Stimulated activated CD8-positive, alpha-beta memory T cell treated with anti-CD3 and anti-CD28 coated beads, Interleukin-15, amount 100 ng/mL, for 4 hours (primary cell): ENCODE measurements around the gene ATG13.

Source experiments
- DNase-seq, 2 donors: peaks; one replicate each; pipeline ENCODE4 v3.0.0-alpha.2; 2020; ENCODE audit warnings: low read depth in 2 of 2

The ATG13 gene

DNA sequence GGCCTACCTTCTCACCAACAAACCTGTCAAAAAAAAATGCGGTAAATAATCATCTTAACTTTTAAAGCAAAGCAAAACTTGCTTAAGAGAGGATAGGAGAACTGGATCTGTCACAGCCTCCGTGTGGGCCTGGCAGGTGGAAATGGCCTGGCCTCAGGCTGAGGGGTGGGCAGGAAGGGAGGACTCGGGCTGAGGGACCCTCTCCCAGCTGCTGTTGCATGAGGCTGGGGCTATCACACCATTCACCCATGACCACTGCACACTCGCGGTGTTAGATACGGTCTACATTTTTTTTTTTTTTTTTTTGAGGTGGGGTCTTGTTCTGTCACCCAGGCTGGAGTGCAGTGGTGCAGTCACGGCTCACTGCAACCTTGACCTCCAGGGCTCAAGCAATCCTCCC lies 58.6 kb downstream of the ATG13 start:
- no peak for DNase-seq

- no peak for DNase-seq
These were observed 59.2 kb downstream of the ATG13 start for GRCh38 chr11:46676436-46677158.

DNA sequence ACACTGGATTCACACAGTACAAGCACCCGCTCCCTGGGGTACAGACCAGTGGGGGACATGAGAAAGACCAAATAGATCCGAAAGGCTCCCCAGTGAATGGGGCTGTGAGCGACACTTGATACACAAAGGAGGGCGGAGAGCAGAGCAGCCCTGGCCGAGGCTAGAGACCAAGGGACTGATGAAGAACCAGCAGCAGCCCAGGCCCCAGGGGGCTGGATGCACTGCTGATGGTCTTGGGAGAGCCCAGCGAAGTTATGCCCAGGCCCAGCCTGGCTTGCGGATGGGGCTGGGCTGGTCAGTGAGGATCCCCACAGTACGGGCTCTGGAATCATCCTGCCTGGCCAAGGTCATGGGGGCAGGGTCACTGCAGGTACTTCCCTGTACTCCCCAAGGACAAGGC lies 59.8 kb downstream of the ATG13 start:
- DNase-seq = no peak

DNA sequence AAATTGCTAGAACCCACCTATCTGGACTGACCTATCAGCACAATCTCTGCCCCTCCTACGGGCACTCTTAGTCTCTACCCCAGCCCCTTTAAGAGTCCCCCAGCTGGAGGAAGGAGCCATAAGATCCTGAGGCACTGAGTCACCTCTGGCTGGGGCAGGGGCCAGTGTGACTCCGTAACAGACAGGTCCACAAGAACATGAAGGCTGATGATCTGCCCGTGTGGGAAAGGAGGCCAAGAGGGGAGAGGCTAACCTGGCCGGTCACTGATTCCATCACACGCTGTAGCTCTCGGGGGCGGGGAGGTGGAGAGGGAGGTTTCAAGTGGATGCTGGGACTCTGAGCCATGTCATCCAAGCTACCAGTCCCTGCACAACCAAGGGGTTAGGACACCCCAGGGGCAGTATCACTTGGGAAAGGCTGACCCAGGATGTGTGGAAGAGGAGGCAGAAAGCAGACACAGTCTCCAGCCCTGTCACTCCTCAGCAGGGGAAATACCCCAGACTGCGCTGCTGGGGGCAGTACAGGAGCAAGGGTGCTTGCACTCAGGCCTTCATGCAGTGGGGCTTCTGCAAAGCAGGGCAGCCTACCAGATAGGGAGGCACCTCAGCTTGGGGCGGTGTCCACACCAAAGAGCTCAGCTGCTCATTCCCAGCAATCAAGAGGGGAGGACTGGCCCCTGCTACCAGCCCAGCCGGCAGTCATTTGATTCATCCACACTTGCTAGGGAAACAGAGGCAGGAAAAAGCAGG lies 60.8 kb downstream of the ATG13 start:
- DNase-seq = no peak

GRCh38 chr11:46678741-46679130 lies 61.4 kb downstream of the ATG13 start:
- no peak for DNase-seq

DNA sequence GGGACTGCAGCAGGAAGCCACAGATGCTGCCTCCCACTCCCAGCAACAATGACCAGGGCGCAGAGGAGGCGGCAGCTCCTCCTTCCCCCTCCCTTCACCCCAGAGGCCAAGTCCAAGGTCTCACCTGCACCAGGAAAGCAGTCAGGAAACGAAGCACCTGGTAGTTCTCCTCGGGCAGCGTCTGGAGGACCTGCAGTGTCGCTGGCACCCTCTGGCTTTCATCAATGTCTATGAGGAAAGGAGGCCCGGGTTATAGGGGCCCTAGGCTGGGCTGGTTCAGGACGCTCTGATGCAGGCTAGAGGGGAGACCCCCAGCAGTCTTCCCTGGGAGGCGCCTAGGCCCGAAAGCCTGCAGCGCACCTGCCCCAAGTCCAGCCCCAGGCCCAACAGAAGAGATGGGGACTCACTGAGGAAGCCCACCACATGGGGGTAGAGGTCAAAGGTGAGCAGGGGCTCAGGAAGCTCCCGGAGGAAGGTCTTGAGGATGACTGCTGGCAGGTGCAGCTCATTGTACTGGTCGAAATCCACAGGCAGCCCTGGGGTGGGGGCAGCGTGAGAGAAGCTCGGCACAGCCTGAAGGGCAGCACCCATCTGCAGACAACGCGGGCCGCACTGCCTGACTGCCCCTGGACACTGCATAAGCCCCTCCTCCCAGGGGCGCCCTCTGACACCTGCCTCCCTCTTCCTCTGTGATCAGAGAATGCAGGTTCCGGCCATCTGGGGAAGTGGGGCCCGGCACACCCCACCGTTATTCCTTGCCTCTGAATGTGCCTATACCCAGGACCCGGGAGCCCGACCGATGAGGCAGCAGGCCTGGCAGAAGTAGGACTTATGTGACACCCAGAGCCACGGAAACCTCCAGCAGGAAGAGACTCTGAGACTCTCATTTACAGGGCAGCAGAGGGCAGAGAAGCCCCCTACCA lies 62.1 kb downstream of the ATG13 start:
- no peak for DNase-seq

- no peak for DNase-seq
These were observed 62.9 kb downstream of the ATG13 start for GRCh38 chr11:46680164-46680760.

- DNase-seq = no peak
These were observed 63.5 kb downstream of the ATG13 start for GRCh38 chr11:46680815-46681214.

DNA sequence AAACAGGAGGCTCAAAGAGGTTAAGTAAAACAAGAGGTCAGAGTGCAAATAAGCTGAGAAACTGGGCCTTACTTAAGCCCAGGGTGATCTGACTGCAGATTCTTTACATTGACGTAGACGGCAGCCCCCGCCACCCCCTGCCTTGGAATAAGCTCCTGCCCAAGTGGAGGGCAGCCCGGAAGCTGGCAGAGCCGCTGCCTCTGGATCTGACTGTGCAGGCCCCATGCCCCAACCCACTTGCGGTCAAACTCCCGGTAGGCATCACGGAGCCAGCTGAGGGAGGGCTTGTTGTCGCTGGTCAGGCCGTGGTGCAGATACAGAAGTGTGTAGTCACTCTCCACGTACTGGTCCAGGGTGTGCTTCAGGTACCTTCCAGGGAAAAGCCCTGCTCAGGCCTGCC lies 64.5 kb downstream of the ATG13 start:
- DNase-seq = no peak

GRCh38 chr11:46682773-46683752 lies 65.7 kb downstream of the ATG13 start:
- no peak for DNase-seq

- DNase-seq = no peak
These were observed 67.0 kb downstream of the ATG13 start for GRCh38 chr11:46684367-46684766.

- no peak for DNase-seq
These were observed 69.8 kb downstream of the ATG13 start for GRCh38 chr11:46686886-46687795.

- no peak for DNase-seq
These were observed 73.3 kb downstream of the ATG13 start for GRCh38 chr11:46690702-46691101.

DNA sequence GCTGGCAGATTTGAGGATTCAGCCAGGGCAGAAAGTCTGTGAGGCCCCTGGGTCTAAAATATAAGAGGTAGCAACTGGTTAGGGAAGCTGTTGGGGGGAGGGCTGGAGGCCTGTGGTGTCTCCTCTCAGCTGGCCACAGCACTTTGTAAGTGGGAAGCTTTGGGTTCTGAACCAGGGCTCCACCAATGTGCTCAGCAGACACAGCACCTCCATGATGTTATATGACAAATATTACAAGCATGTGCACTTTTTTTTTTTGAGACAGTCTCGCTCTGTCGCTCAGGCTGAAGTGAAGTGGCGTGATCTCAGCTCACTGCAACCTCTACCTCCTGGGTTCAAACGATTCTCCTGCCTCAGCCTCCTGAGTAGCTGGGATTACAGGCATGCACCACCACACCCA lies 75.1 kb downstream of the ATG13 start:
- no peak for DNase-seq

DNA sequence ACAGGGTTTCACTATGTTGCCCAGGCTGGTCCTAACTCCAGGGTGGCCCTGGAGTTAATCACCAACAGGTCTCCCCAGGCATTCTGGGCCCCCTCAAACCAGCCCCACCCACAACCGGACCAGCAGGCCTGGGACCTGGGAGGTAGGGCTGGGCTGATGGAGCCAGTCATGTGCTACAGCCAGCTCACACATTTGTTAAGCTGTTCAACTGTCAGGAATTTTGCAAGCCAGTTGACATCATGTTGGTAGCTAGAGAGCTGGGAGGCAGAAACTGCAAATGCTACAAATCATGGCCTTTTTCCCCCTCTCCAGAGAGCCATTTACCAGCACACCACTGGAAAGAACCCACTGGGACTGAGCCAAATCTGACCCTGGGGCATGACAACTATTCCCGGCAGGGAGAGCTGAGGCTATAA lies 76.3 kb downstream of the ATG13 start:
- no peak for DNase-seq

DNA sequence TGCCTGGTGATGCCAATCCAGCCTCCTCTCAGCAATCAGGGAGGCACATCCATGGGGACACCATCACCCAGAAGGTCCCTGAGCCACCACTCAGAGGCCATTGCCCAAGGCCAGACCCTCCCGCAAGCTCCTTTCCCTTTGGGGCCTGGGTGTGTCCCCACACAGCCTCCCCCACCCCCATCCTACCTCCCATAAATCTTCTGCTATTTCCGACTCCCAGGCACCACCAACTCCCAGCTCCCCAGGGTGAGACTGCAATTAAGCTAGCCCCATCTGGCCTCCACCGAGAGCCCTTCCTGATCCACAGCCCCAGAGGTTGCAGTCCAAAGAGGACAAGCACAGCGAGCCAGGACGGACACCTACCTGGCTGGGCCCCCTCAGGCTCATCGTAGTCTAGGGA lies 76.7 kb downstream of the ATG13 start:
- DNase-seq = no peak

GRCh38 chr11:46694607-46695006 lies 77.3 kb downstream of the ATG13 start:
- DNase-seq = no peak

DNA sequence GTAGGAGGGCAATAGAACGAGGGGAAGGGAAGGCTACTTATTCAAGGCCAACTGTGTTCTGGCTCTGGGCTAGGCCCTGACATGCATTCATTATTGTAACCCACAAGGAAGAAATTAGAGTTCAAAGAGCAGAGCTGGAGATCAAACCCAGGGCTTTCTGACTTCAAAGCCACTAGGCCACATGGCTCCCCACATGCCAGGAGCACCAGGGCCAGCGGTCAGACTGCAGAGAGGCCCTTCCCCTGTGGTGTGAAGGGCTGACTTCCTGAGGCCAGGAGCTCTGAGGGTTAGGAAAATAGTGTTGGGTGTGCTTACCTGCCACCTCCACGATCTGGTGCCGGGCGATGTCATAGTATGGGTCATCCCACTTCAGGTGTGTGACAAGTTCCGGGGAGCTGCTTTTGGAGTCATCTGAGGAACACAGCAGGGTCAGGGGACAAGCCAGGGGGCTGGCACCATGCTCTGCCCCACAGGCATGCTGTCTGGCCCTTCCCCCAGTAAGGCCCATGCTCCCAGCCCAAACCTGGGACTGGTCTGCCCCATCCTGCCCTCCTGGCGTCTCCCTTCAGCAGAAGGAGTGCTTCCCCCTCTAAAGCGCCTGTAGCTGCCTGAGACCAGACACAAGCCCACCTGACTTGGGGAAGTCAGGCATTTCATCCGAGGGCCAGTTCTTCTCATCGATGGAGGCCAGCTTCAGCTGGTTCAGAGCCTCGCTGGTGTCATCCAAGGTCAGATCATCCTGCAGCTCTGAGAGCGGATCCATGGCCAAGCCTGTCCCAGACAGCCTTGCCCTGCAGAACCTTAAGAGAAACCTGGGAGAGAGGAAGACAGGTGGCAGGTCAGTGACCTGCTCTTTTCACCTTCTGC lies 78.2 kb downstream of the ATG13 start:
- no peak for DNase-seq

GRCh38 chr11:46696212-46696558 lies 78.8 kb downstream of the ATG13 start:
- DNase-seq = no peak
